GM23338 (cell line): Measurements from ENCODE around the gene ACSL6. TPM values are rescaled to one million over a fixed set of nuclear protein-coding genes. Genes with fewer than 3 reads are reported as not detected.

Experiments used
- ATAC-seq: fragments of 200-7000 bp; cut with Tn5 transposase; 3 replicates; pipeline ENCODE4 v1.9.1; 2020
- DNase-seq: peaks from one replicate; pipeline ENCODE4 v3.0.0-alpha.2; 2015; ENCODE audit warnings: low spot score
- H2AFZ ChIP-seq: fragments of 200-600 bp; sonication (generic); 2 replicates; pipeline ENCODE4 v1.8.0; 2016; ENCODE audit warnings: antibody characterized with exemption, mild to moderate bottlenecking, moderate library complexity
- H3F3A ChIP-seq: fragments of 200-600 bp; sonication (generic); replicated peaks from 2 replicates; pipeline ENCODE4 v1.8.0; 2017; ENCODE audit warnings: antibody characterized with exemption, mixed run types, low read depth
- H3K27ac ChIP-seq: fragments of 200-600 bp; sonication (generic); 2 replicates; pipeline ENCODE4 v1.6.1; 2016; ENCODE audit warnings: low read depth
- H3K27me3 ChIP-seq: fragments of 200-600 bp; sonication (generic); 2 replicates; pipeline ENCODE4 v1.8.0; 2016; ENCODE audit warnings: mild to moderate bottlenecking, mixed run types, moderate library complexity; ENCODE audit not compliant: insufficient read depth
- H3K36me3 ChIP-seq: fragments of 200-600 bp; sonication (generic); 2 replicates; pipeline ENCODE4 v1.8.0; 2016; ENCODE audit warnings: mild to moderate bottlenecking; ENCODE audit not compliant: insufficient read depth
- H3K4me1 ChIP-seq: fragments of 200-600 bp; sonication (generic); 2 replicates; pipeline ENCODE4 v1.8.0; 2016; ENCODE audit warnings: mild to moderate bottlenecking, moderate library complexity; ENCODE audit not compliant: insufficient read depth
- H3K4me2 ChIP-seq: fragments of 200-600 bp; sonication (generic); 2 replicates; pipeline ENCODE4 v1.7.1; 2017; ENCODE audit warnings: mixed run types
- H3K4me3 ChIP-seq: fragments of 200-600 bp; sonication (generic); 2 replicates; pipeline ENCODE4 v1.6.1; 2016; ENCODE audit warnings: mixed run types
- H3K79me2 ChIP-seq: fragments of 200-600 bp; sonication (generic); replicated peaks from 2 replicates; pipeline ENCODE4 v1.8.0; 2017; ENCODE audit warnings: mild to moderate bottlenecking; ENCODE audit not compliant: insufficient read depth
- H3K9me2 ChIP-seq: fragments of 200-600 bp; sonication (generic); 2 replicates; pipeline ENCODE4 v1.8.0; 2017; ENCODE audit not compliant: insufficient read depth
- H4K20me1 ChIP-seq: fragments of 200-600 bp; sonication (generic); replicated peaks from 2 replicates; pipeline ENCODE4 v1.8.0; 2017; ENCODE audit warnings: mild to moderate bottlenecking; ENCODE audit not compliant: insufficient read depth
- H3K27ac Mint-ChIP-seq: 2 replicates; pipeline ENCODE4 v1.8.0; 2020; ENCODE audit warnings: inconsistent platforms, mild to moderate bottlenecking, moderate library complexity, mixed read lengths
- H3K27me3 Mint-ChIP-seq: 3 replicates; pipeline ENCODE4 v1.8.0; 2022; ENCODE audit warnings: low read depth, mild to moderate bottlenecking, moderate library complexity, mixed read lengths, inconsistent platforms; ENCODE audit not compliant: insufficient read depth, poor library complexity
- H3K36me3 Mint-ChIP-seq: 3 replicates; pipeline ENCODE4 v1.8.0; 2021; ENCODE audit warnings: low read depth, mild to moderate bottlenecking, inconsistent platforms, moderate library complexity, mixed read lengths
- H3K4me1 Mint-ChIP-seq: 3 replicates; pipeline ENCODE4 v1.8.0; 2020; ENCODE audit warnings: mild to moderate bottlenecking, inconsistent platforms, mixed read lengths
- H3K4me3 Mint-ChIP-seq: 3 replicates; pipeline ENCODE4 v1.8.0; 2021; ENCODE audit warnings: moderate library complexity, mild to moderate bottlenecking, inconsistent platforms, mixed read lengths
- H3K9me3 Mint-ChIP-seq: 3 replicates; pipeline ENCODE4 v1.8.0; 2020; ENCODE audit warnings: moderate library complexity, mild to moderate bottlenecking, inconsistent platforms, mixed read lengths
- CREB1 ChIP-seq: fragments of 250-450 bp; sonication (Bioruptor Pico); IDR thresholded peaks from 2 replicates; pipeline ENCODE4 v1.5.0; 2020; ENCODE audit warnings: low read depth, mild to moderate bottlenecking, moderate library complexity
- EZH2 ChIP-seq: fragments of 200-600 bp; sonication (generic); IDR thresholded peaks from one replicate; pipeline ENCODE4 v1.8.0; 2017; ENCODE audit warnings: antibody characterized with exemption, mild to moderate bottlenecking, low read depth; ENCODE audit not compliant: unreplicated experiment
- EZH2phosphoT487 ChIP-seq: fragments of 200-600 bp; sonication (generic); IDR thresholded peaks from one replicate; pipeline ENCODE4 v1.8.1; 2018; ENCODE audit warnings: antibody characterized with exemption; ENCODE audit not compliant: unreplicated experiment
- JUNB ChIP-seq: IDR thresholded peaks from one replicate; pipeline ENCODE4 v1.6.1; 2016; ENCODE audit warnings: antibody characterized with exemption; ENCODE audit not compliant: unreplicated experiment
- NANOG ChIP-seq: IDR thresholded peaks from 2 replicates; pipeline ENCODE4 v1.6.1; 2016; ENCODE audit warnings: antibody characterized with exemption, borderline replicate concordance
- POLR2AphosphoS5 ChIP-seq: IDR thresholded peaks from 2 replicates; pipeline ENCODE4 v1.6.1; 2016; ENCODE audit warnings: antibody characterized with exemption, low read depth
- STAT1 ChIP-seq: IDR thresholded peaks from one replicate; pipeline ENCODE4 v1.6.1; 2016; ENCODE audit warnings: antibody characterized with exemption; ENCODE audit not compliant: unreplicated experiment
- ZNF114 ChIP-seq: fragments of 250-450 bp; sonication (Bioruptor Pico); IDR thresholded peaks from 2 replicates; pipeline ENCODE4 v1.5.0; 2020; ENCODE audit warnings: mild to moderate bottlenecking, moderate library complexity
- ZNF331 ChIP-seq: fragments of 250-450 bp; sonication (Bioruptor Pico); IDR thresholded peaks from 2 replicates; pipeline ENCODE4 v1.5.0; 2020; ENCODE audit warnings: low read depth, mild to moderate bottlenecking, moderate library complexity
- polyA plus RNA-seq: library from polyadenylated mRNA; unstranded; fragments of >200 nt; fragmentation: Nextera tagmentation; extraction: Ambion mirVana; gene quantifications from 2 replicates; pipeline ENCODE4 v1.2.1, GENCODE V29; 2016
- total RNA-seq: library from RNA; depleted of rRNA; stranded (reverse); fragments of >200 nt; shearing (Covaris generic); gene quantifications from 2 replicates; pipeline ENCODE4 v1.2.3, GENCODE V29; 2014
- TF ChIP-seq, protein P1 (sequence below): IDR thresholded peaks from 2 replicates; pipeline ENCODE4 v1.6.1; 2016; ENCODE audit warnings: antibody characterized with exemption
- TF ChIP-seq, protein P2 (sequence below): fragments of 250-450 bp; sonication (Bioruptor Pico); IDR thresholded peaks from 2 replicates; pipeline ENCODE4 v1.5.0; 2020; ENCODE audit warnings: mild to moderate bottlenecking, moderate library complexity
- TF ChIP-seq, protein P3 (sequence below), 2 experiments: fragments of 200-600 bp in 1 of 2; sonication (generic) in 1 of 2; conservative IDR thresholded peaks; 2 replicates each; pipeline versions ENCODE4 v1.5.1 to v1.6.1; 2016 to 2017; ENCODE audit warnings: antibody characterized with exemption in 2 of 2, low read depth in 2 of 2, mild to moderate bottlenecking in 2 of 2, moderate library complexity in 1 of 2
- TF ChIP-seq, protein P4 (sequence below): IDR thresholded peaks from one replicate; pipeline ENCODE4 v1.6.1; 2018; ENCODE audit warnings: antibody characterized with exemption; ENCODE audit not compliant: unreplicated experiment

Gene ACSL6
- total and polyA plus RNA-seq, 2 experiments from 2014 or later = 0.76 to 3.6 TPM

DNA sequence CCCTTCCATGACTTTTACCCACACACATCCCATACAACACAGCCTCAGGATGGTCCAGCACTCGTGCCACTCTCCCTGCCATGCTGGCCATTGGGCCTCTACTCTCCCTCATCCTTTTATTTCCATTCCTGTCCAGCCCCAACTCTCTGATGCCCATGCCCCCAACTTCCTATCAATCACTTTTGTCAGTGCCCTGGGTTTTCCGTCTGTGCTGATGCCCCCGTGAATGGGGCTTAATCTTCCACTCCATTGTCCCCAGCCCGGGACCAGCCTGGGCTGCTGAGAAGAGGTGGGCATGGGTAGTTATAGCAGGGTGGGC lies 12.6 kb upstream of the ACSL6 start:
- Histone ChIP-seq H3K36me3 (no peaks in the 10 kb centered on the region), H2AFZ (no peak overlapping the region), H3K79me2 (no peaks in the 10 kb centered on the region), H3K4me3 (no peak overlapping the region), H3K9me2 (0 out of 2 replicates have a peak, but pooled peaks cover 7% of the 10 kb centered on the region), H3F3A (no peaks in the 10 kb centered on the region), H3K27ac (no peak overlapping the region), H3K4me1 (no peaks in the 10 kb centered on the region), H4K20me1 (no peaks in the 10 kb centered on the region), H3K27me3 (no peaks in the 10 kb centered on the region), H3K4me2 (no peak overlapping the region)
- no peak for DNase-seq
- TF ChIP-seq CREB1 (CRISPR knock-in tag) (no peak), STAT1 (no peak), JUNB (no peak), EZH2 (no peak), POLR2AphosphoS5 (no peak), EZH2phosphoT487 (no peak), ZNF331 (CRISPR knock-in tag) (no peak), NANOG (no peak), ZNF114 (CRISPR knock-in tag) (no peak)
- TF ChIP-seq, protein P1, sequence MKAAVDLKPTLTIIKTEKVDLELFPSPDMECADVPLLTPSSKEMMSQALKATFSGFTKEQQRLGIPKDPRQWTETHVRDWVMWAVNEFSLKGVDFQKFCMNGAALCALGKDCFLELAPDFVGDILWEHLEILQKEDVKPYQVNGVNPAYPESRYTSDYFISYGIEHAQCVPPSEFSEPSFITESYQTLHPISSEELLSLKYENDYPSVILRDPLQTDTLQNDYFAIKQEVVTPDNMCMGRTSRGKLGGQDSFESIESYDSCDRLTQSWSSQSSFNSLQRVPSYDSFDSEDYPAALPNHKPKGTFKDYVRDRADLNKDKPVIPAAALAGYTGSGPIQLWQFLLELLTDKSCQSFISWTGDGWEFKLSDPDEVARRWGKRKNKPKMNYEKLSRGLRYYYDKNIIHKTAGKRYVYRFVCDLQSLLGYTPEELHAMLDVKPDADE = no peak
- TF ChIP-seq, protein P2, sequence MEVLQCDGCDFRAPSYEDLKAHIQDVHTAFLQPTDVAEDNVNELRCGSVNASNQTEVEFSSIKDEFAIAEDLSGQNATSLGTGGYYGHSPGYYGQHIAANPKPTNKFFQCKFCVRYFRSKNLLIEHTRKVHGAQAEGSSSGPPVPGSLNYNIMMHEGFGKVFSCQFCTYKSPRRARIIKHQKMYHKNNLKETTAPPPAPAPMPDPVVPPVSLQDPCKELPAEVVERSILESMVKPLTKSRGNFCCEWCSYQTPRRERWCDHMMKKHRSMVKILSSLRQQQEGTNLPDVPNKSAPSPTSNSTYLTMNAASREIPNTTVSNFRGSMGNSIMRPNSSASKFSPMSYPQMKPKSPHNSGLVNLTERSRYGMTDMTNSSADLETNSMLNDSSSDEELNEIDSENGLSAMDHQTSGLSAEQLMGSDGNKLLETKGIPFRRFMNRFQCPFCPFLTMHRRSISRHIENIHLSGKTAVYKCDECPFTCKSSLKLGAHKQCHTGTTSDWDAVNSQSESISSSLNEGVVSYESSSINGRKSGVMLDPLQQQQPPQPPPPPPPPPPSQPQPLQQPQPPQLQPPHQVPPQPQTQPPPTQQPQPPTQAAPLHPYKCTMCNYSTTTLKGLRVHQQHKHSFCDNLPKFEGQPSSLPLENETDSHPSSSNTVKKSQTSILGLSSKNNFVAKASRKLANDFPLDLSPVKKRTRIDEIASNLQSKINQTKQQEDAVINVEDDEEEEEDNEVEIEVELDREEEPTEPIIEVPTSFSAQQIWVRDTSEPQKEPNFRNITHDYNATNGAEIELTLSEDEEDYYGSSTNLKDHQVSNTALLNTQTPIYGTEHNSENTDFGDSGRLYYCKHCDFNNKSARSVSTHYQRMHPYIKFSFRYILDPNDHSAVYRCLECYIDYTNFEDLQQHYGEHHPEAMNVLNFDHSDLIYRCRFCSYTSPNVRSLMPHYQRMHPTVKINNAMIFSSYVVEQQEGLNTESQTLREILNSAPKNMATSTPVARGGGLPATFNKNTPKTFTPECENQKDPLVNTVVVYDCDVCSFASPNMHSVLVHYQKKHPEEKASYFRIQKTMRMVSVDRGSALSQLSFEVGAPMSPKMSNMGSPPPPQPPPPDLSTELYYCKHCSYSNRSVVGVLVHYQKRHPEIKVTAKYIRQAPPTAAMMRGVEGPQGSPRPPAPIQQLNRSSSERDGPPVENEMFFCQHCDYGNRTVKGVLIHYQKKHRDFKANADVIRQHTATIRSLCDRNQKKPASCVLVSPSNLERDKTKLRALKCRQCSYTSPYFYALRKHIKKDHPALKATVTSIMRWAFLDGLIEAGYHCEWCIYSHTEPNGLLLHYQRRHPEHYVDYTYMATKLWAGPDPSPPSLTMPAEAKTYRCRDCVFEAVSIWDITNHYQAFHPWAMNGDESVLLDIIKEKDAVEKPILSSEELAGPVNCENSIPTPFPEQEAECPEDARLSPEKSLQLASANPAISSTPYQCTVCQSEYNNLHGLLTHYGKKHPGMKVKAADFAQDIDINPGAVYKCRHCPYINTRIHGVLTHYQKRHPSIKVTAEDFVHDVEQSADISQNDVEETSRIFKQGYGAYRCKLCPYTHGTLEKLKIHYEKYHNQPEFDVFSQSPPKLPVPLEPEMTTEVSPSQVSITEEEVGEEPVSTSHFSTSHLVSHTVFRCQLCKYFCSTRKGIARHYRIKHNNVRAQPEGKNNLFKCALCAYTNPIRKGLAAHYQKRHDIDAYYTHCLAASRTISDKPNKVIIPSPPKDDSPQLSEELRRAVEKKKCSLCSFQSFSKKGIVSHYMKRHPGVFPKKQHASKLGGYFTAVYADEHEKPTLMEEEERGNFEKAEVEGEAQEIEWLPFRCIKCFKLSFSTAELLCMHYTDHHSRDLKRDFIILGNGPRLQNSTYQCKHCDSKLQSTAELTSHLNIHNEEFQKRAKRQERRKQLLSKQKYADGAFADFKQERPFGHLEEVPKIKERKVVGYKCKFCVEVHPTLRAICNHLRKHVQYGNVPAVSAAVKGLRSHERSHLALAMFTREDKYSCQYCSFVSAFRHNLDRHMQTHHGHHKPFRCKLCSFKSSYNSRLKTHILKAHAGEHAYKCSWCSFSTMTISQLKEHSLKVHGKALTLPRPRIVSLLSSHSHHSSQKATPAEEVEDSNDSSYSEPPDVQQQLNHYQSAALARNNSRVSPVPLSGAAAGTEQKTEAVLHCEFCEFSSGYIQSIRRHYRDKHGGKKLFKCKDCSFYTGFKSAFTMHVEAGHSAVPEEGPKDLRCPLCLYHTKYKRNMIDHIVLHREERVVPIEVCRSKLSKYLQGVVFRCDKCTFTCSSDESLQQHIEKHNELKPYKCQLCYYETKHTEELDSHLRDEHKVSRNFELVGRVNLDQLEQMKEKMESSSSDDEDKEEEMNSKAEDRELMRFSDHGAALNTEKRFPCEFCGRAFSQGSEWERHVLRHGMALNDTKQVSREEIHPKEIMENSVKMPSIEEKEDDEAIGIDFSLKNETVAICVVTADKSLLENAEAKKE = no peak
- TF ChIP-seq, protein P3, sequence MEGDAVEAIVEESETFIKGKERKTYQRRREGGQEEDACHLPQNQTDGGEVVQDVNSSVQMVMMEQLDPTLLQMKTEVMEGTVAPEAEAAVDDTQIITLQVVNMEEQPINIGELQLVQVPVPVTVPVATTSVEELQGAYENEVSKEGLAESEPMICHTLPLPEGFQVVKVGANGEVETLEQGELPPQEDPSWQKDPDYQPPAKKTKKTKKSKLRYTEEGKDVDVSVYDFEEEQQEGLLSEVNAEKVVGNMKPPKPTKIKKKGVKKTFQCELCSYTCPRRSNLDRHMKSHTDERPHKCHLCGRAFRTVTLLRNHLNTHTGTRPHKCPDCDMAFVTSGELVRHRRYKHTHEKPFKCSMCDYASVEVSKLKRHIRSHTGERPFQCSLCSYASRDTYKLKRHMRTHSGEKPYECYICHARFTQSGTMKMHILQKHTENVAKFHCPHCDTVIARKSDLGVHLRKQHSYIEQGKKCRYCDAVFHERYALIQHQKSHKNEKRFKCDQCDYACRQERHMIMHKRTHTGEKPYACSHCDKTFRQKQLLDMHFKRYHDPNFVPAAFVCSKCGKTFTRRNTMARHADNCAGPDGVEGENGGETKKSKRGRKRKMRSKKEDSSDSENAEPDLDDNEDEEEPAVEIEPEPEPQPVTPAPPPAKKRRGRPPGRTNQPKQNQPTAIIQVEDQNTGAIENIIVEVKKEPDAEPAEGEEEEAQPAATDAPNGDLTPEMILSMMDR (conservative IDR thresholded peaks at IDR 0.05; ENCODE audit: low read depth in 2 of 2) = no peak
- TF ChIP-seq, protein P4, sequence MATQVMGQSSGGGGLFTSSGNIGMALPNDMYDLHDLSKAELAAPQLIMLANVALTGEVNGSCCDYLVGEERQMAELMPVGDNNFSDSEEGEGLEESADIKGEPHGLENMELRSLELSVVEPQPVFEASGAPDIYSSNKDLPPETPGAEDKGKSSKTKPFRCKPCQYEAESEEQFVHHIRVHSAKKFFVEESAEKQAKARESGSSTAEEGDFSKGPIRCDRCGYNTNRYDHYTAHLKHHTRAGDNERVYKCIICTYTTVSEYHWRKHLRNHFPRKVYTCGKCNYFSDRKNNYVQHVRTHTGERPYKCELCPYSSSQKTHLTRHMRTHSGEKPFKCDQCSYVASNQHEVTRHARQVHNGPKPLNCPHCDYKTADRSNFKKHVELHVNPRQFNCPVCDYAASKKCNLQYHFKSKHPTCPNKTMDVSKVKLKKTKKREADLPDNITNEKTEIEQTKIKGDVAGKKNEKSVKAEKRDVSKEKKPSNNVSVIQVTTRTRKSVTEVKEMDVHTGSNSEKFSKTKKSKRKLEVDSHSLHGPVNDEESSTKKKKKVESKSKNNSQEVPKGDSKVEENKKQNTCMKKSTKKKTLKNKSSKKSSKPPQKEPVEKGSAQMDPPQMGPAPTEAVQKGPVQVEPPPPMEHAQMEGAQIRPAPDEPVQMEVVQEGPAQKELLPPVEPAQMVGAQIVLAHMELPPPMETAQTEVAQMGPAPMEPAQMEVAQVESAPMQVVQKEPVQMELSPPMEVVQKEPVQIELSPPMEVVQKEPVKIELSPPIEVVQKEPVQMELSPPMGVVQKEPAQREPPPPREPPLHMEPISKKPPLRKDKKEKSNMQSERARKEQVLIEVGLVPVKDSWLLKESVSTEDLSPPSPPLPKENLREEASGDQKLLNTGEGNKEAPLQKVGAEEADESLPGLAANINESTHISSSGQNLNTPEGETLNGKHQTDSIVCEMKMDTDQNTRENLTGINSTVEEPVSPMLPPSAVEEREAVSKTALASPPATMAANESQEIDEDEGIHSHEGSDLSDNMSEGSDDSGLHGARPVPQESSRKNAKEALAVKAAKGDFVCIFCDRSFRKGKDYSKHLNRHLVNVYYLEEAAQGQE = no peak
- no peaks in the 10 kb centered on the region; the same call in 2 of the 3 replicates for H3K9me3 Mint-ChIP-seq
- H3K27ac Mint-ChIP-seq = no peak overlapping the region
- ATAC-seq = no peak
- no peaks in the 10 kb centered on the region for H3K36me3 Mint-ChIP-seq
- H3K4me3 Mint-ChIP-seq = no peak overlapping the region
- no peaks in the 10 kb centered on the region for H3K4me1 Mint-ChIP-seq
- H3K27me3 Mint-ChIP-seq = peaks cover 3% of the 10 kb centered on the region
